HG03342 (cell line): Measurements from ENCODE around the gene KPNA5.
"Not testable (repeated sequence)": the region's sequence is repeated elsewhere in the genome, so short reads cannot be mapped to it uniquely, and the experiment has no call there.

Experiments used
- ATAC-seq: cut with Tn5 transposase; IDR thresholded peaks from one replicate; pipeline ENCODE4 v1.9.1; 2021; ENCODE audit warnings: mild to moderate bottlenecking, moderate library complexity; ENCODE audit not compliant: unreplicated experiment

The KPNA5 gene

DNA sequence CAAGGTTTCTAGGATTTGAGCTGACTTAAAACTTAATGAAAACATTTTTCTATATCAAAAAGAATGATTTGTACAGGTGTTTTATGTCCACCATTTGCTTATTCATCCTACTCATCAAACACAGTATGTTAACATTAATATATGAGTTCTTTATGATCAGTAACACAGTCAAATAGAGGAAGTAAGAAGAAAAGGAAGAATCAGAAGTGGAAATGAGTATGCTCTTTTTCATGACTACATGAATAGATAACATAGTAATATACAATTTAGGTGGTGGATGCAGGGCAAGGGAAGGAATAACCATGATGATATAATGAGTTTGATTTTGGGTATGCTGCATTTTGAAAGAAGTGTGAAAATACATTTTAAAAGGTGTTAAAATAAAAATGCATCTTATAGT lies 16.5 kb downstream of the KPNA5 start:
- peak; percentile 66 for ATAC-seq

DNA sequence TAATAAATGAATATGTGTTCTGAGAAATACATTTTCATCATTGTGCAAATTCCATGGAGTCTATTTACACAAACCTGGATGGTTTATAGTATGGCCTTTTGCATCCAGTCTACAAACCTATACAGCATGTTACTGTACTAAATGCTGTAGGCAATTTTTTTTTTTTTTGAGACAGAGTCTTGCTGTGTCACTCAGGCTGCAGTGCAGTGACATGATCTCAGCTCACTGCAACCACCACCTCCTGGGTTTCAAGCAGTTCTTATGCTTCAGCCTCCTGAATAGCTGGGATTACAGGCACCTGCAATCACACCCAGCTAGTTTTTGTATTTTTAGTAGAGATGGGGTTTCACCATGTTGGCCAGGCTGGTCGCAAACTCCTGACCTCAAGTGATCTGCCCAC lies 22.9 kb downstream of the KPNA5 start:
- not testable (repeated sequence) for ATAC-seq

DNA sequence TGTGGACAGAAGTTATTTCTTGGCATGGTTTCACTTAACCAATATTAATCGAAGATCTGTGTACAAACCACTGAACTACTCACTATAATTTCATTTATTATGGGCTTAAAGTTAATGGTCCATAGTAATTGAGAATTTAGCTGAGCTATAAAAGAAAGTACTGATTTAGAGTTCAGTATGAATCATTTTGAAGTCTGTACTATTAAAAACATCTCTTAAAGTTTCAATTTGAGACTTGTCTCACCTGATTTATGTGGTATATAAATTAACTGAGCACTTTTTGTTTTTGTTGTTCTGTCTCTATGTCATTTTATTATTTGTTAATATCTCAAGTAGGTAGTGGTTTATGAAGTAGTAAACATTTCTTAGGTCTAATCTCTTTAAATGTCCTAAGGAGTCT lies 24.9 kb downstream of the KPNA5 start:
- no peak for ATAC-seq

DNA sequence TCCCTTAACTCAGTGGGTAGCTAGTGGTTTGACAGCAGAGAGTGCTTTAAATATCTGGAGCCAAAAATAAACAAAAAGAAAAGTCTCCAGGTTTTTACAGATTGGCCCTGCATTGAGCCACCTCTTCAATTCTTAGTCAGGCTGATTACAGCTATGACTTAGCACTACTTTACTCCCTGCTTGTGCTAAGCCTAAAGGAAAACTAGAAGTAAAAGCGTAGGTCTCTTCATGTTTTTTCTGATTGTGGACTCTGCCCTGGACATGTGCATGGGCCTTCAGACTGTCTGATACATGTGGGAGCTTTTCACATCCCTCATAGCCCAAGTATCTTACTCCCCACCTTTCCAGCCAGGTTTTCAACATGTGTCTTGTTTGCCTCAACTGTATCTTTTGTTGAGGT lies 33.3 kb downstream of the KPNA5 start:
- ATAC-seq = no peak

DNA sequence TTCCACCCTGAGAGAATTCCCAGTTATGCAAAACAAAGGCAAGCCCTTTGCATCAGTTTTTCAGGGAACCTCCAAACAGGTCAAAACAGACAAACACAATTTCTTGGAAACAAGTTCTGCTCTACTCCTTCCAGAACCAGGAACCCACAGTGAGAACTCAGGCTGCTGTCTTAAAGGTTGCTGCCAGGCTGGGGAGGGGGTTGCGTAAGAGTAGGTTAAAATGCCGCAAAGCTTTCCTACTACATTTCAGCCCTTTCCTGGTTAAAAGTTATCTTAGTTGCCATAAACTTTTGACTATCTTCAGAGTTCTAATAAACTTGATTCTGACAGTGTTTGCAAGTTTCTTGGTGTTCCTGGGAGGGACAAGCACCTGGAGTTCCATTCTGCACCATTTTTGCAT lies 33.8 kb downstream of the KPNA5 start:
- ATAC-seq = no peak

DNA sequence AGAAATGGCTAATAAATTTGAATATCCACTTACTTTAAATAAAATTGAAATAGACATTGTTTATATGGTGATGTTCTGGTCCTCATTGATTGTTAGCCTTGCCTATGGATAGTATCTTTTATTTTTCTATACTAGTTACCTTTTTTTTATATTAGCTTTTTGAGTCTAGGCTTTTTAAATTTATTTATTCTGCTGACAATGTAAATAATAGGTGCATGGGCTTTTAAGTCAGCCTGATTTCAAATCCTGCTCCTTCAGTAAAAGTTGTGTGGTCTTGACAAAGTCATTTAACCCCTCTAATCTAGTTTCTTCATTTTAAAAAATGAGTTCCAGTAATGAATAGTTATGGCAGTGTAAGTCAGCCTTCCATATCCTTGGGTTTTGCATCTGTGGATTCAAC lies 45.9 kb downstream of the KPNA5 start:
- ATAC-seq = no peak

DNA sequence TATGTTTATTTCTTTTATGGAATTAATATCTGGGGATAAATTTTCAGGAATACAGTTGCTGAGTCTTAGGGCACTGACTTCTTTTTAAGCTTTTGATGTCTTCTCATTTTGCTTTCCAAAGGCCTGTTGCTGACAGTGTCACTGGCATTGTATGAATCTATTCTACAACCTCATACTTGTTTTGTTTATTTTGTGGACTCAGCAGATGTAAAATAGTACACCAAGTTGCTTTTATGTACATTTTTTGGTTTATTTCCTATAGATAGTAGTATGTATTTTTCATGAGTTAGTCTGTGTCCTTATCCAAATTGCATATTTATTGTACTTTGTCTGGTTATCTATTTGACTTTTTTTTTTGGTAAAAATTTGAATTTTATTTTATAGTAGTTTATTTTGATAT lies 49.5 kb downstream of the KPNA5 start:
- ATAC-seq = no peak

DNA sequence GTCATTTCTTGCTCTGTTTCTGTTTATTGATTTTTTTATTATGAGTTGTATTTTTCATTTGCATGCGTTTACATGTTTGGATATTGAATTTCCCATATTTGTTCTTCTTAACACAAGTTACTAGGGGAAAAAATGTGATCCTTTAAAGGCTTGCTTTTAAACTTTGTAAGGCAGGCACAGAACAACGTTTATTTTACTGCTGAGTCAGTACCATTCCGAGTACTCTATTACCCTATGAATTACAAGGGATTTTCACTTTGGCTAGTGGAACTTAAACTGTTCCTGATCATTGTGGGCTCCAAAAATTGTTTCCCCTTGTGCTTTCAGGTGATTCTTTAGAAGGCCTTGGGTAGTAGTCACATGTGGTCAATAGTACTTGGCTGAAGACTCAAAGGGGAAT lies 56.0 kb downstream of the KPNA5 start:
- no peak for ATAC-seq

DNA sequence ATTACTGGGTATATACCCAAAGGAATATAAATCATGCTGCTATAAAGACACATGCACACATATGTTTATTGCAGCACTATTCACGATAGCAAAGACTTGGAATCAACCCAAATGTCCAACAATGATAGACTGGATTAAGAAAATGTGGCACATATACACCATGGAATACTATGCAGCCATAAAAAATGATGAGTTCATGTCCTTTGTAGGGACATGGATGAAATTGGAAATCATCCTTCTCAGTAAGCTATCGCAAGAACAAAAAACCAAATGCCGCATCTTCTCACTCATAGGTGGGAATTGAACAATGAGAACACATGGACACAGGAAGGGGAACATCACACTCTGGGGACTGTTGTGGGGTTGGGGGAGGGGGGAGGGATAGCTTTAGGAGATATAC lies 59.5 kb downstream of the KPNA5 start:
- ATAC-seq = not testable (repeated sequence)

DNA sequence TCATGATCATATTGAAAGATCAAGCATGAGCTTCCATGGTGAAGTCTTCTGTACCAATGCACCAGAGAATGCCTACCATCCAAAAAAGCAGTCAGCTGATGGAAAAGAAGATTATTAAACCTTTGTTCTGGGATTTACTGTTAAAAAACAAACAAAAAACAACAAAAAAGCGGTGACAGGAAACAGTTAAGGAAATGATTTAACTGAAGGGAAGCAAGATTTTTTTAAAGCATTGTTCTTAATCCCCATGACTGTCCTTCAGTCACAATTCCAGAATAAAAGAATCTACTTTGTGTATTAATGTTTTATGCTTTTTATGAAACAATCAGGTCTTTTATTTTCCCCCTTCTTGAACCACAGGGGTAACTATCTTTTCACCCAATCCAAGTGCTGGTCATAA lies 60.6 kb downstream of the KPNA5 start:
- ATAC-seq = no peak

DNA sequence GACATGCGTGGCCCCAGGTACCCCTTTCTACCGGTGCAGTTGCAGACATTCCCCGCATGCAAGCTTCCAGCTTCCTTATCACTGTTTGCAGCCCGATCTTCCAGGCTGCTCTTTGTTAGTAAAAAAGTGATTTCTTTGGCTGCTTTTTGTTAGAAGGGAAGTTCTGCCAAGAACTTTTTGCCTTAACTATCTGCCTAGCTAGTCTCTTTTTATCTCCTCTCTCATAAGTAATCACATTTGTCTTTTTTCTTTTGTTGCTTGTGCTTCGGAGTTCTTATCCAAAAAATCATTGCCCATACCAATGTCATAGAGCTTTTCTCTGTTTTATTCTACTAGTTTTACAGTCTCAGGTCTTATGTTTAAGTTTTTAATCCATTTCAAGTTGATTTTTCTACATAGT lies 64.2 kb downstream of the KPNA5 start:
- no peak for ATAC-seq

DNA sequence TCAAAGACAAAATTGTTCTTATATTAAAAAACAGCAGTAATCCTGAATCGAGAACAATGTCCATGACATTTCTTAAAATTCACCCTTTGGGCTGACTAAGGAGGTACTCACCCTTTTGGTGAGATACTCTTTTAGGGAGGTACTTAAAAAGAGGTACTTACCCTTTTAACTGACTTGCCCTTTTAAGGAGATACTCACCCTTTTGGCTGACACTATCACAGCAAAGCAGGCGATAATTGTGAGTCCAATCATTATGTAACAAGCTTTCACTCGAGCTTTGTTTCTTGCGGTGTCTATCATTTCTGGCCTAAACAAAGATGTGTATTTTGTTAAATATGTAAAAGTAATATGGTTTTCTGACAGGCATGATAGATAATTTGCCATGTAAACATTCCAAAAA lies 80.8 kb downstream of the KPNA5 start:
- ATAC-seq = no peak

DNA sequence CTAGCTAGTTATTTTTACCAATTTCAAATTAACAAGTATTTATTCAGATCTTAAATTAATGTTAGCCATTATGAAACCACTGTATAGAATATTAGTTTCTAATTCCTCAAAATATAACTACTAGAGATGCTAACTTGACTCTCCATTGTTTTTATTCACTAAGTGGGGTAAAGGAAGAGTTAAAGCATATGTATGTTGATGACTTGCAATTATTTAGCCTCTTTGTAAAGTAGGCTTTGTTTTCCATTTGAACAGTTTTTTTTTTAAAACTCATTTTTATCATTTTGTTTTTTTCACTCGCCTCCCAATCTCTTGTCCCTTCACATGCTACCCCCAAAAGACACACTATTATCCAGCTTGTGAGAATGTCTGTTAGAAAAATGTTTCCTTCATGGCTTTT lies 81.2 kb downstream of the KPNA5 start:
- ATAC-seq = no peak

DNA sequence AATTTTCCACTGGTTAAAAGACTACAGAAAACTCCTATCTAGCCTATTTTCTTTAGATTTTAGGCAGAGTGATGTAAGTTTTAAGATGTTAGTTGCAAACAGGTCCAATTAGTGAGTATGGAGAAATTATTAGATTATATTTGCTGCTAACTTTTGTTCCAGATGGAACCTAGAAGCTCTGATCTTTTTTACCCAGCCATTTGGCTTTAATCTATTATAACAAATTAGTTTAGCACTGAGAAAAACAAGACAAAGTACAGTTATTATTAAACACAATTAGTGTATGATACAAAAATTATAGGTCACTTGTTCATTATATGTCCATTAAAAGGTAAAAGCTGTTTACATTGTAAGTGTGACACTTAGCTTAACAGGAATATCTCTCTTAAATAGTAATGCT lies 82.0 kb downstream of the KPNA5 start:
- no peak for ATAC-seq

DNA sequence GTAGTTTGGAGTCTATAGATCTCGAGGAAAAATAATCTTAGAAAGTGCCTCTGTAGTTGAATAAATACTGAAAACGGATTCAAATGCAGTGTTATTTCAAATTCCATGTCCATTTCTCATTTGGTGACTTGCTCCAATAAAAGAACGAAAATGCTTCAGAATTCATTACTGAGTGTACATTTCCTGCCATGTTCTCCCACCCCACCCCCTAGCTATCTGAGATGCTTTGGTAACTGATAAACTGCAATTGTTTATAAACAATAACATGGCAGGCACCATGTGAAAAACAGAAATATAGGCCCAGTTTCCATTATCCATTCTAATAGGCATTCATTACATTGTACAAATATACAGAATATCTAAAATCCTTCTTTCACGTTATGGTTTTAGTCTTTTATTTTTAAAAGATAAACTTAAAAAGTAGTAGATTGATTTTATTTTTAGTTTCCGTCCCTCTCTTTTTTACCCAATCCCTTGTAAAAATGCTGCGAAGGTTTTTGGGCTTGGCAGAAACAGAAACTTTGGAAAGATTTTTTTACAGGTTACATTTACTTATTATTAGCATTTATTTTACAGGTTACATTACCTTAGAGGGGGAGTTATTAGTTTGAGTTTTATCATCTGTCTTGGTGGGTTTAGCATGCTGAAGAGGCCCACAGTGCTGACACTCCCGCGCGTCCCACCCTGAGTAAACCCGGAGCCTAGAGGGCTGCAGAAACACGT lies 83.1 kb downstream of the KPNA5 start:
- ATAC-seq = no peak

DNA sequence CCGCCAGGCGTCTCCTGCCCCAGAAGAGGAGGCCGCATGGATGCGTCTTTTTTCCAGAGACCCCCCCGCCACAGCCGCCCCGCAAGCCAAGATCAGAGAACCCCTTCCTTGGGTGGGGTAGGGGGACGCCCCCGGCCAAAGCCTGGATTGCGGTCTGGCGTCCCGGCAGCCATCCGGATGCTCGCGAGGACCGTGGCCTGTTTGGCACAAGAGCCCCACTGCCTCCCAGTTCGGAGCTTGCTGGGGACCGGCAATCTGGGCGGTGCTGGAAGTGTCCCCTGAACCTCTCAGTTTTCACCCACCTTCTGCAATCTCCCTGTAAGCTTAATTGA lies 83.6 kb downstream of the KPNA5 start:
- ATAC-seq = no peak

DNA sequence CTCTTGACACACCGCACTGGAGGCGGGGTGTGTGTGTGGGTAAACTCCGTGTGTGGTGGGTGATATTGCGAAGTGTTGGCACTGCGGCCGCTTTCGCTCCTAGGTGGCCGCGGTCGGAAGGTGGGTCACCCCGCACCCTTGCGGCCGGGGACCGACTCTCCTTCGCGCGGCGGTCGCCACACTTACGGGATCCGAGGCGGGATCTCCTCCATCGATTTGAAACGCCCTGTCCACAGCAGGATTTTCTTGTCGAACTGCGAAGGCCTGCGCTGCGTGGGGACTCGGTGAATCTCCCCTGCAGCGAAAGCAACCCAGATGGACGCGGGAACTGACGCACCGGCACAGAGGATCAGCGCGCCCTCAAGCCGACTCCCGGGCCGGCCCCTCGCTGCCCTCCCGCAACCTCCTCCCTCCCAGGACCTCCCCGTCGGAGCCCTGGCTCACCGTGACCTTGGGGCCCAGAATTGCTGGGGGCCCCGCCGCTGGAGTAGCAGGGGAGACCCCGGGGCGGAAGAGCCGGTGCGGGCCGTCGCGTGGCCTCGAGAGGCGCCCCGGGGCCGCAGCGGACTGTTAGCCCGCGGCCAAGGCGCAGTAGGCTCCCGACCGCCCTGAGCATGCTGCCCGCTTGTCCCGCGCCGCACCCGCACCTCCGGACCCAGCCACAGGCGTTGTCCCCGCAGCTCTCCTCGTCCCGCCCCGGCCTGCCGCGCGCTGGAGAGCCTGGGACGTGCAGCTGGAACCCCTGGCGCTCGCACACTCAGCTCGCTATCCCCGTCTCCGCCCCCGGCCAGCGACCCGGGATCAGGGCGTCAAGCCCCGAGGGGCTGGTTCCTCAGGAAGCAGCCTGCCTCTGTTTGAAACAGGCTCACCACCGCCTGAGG lies 84.2 kb downstream of the KPNA5 start, which contains the start of gene FAM162B:
Gene FAM162B (minus strand): TSS at position 759 of the 881 bp plus-strand sequence. CDS start 143 bp downstream, at position 616.
- no peak for ATAC-seq

DNA sequence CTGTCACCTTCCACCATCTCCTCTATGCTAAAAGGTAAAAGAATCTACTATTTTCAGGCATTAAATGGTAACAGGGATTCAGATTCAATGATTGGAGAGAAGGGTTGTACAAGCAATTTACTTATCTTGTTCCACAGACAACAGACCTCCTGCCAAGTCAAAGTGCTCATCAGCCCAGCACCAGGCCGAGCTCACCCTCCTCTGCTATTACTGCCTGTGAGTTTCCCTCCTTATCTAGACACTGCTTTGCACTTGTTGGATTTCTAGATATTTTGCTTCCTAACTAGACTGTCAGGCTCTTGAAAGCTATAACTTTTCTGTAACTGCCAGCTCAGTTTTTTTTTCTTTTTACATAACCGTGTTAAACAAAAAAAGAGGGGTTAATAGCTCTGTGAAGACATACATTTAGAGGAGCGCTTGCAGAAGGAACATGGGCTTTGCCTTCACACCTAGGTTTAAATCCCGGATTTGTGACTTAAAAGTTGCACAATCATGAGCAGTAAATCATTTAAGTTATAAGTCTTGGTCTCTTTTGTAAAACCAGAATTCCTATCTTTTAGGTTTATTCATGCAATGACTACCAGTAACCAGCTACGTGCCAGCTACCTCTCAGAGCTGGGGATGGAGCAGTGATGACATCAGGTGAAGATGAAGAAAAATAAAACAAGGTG lies 85.6 kb downstream of the KPNA5 start:
- ATAC-seq = no peak

DNA sequence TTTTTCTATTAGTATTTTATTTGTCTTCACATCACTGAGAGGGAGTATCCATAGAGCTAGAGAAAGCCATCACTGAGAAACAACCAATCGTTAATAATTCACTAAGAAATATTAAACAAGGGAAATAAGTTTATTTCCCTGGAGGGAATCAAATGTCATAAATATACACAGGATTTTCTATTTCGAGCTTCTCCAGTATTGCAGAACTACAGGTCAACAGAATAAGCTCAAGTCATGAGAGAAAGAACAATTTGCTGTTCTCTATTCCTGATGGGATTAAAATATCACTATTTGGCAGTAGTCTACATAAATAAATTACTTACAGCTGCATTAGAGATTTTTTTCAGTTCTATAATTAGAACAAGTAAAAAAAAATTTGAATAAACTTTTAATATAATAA lies 86.7 kb downstream of the KPNA5 start:
- no peak for ATAC-seq

DNA sequence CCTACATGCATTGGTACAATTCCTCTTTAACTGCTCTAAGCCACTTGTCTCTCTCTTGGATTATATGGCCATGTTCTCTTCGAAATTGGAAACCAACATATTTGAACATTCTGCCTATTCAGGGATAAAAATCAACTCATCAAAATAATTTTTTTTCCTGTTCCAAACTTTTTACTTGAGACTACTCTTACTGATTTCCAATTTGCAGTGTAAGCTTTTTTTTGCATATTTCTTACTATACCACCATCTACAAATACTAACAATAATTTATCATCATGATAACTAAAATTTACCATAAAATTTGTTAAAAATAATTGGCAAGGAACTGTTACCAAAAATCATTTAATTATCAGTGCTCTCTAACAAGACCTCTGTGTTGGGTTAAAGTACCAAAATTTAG lies 91.4 kb downstream of the KPNA5 start:
- ATAC-seq = no peak

DNA sequence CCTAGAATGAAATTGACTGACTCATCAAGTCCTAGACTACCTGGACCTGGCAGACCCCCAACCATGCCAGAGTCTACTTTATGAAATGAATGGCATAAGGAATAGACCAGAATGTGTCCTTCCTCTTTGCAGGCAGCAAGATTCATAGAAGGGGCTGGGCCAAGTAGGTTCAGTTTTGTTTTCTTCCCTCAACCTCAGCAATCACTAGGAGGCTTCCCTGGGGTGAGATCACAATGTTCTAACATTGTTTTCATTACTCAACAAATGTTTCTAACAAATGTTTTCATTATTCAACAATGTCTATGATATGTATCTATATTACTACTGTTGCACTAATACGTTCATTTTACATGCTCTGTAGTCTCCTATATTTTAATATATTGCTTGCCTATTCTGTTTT lies 92.9 kb downstream of the KPNA5 start:
- no peak for ATAC-seq
